Liver (tissue), 9 donors: ENCODE data around the gene TGFBR3. TPM values are rescaled to one million over a fixed set of nuclear protein-coding genes. Genes with fewer than 3 reads are reported as not detected.

ENCODE experiments used
- DNase-seq: peaks from one replicate; pipeline ENCODE4 v3.0.0-alpha.2; 2017; ENCODE audit warnings: low spot score
- H3K27ac ChIP-seq, 2 donors: one replicate each; pipeline ENCODE4 v1.7.0; 2013; ENCODE audit warnings: inconsistent platforms in 2 of 2, low read length in 2 of 2, control low read depth in 1 of 2, low read depth in 1 of 2, mild to moderate bottlenecking in 1 of 2
- H3K27me3 ChIP-seq, 4 donors: one replicate each; pipeline versions ENCODE4 v1.6.1 to v1.7.0; 2013; ENCODE audit warnings: low read length in 3 of 4, inconsistent platforms in 1 of 4, mild to moderate bottlenecking in 1 of 4, moderate library complexity in 1 of 4; ENCODE audit not compliant: control insufficient read depth in 4 of 4, insufficient read depth in 4 of 4
- H3K36me3 ChIP-seq, 4 donors: one replicate each; pipeline versions ENCODE4 v1.6.1 to v1.7.0; 2013; ENCODE audit warnings: low read length in 3 of 4, mild to moderate bottlenecking in 3 of 4, low read depth in 1 of 4, moderate library complexity in 1 of 4; ENCODE audit not compliant: control insufficient read depth in 4 of 4, insufficient read depth in 3 of 4
- H3K4me1 ChIP-seq, 4 donors: one replicate each; pipeline versions ENCODE4 v1.6.1 to v1.7.0; 2013; ENCODE audit warnings: low read length in 3 of 4, mild to moderate bottlenecking in 3 of 4, moderate library complexity in 1 of 4; ENCODE audit not compliant: control insufficient read depth in 4 of 4, insufficient read depth in 4 of 4
- H3K4me3 ChIP-seq, 3 donors: one replicate each; pipeline versions ENCODE4 v1.6.1 to v1.7.0; 2013; ENCODE audit warnings: low read length in 3 of 3, control low read depth in 1 of 3, low read depth in 1 of 3, mild to moderate bottlenecking in 1 of 3
- H3K9ac ChIP-seq, 2 donors: one replicate each; pipeline ENCODE4 v1.7.0; 2013; ENCODE audit warnings: low read length in 2 of 2, mild to moderate bottlenecking in 2 of 2, moderate library complexity in 2 of 2, control low read depth in 1 of 2, low read depth in 1 of 2
- H3K9me3 ChIP-seq, 4 donors: one replicate each; pipeline versions ENCODE4 v1.6.1 to v1.7.0; 2013; ENCODE audit warnings: low read length in 3 of 4; ENCODE audit not compliant: control insufficient read depth in 4 of 4
- ATF3 ChIP-seq: IDR thresholded peaks from 2 replicates; pipeline ENCODE4 v1.6.1; 2016; ENCODE audit warnings: antibody characterized with exemption
- CTCF ChIP-seq: fragments of 150-350 bp; IDR thresholded peaks from 2 replicates; pipeline ENCODE4 v1.5.1; 2017; ENCODE audit warnings: improper control_type of control experiment, low read depth, low read length; ENCODE audit not compliant: missing input control
- EGR1 ChIP-seq, 2 donors: IDR thresholded peaks; 2 replicates each; pipeline ENCODE4 v1.6.1; 2016 to 2018; ENCODE audit warnings: antibody characterized with exemption in 2 of 2, low read depth in 2 of 2
- FOXA1 ChIP-seq: IDR thresholded peaks from 2 replicates; pipeline ENCODE4 v1.6.1; 2016; ENCODE audit warnings: antibody characterized with exemption
- FOXA2 ChIP-seq: IDR thresholded peaks from 2 replicates; pipeline ENCODE4 v1.6.1; 2016; ENCODE audit warnings: antibody characterized with exemption
- GABPA ChIP-seq, 2 donors: IDR thresholded peaks in 1 of 2; conservative IDR thresholded peaks in 1 of 2; 2 replicates each; pipeline ENCODE4 v1.6.1; 2016; ENCODE audit warnings: antibody characterized with exemption in 2 of 2, mild to moderate bottlenecking in 1 of 2, moderate library complexity in 1 of 2
- HNF4A ChIP-seq, 2 donors: conservative IDR thresholded peaks; 2 replicates each; pipeline ENCODE4 v1.6.1; 2016; ENCODE audit warnings: antibody characterized with exemption in 2 of 2, mild to moderate bottlenecking in 2 of 2
- HNF4G ChIP-seq: IDR thresholded peaks from 2 replicates; pipeline ENCODE4 v1.6.1; 2016; ENCODE audit warnings: antibody characterized with exemption
- JUND ChIP-seq, 2 donors: IDR thresholded peaks; 2 replicates each; pipeline ENCODE4 v1.6.1; 2016; ENCODE audit warnings: antibody characterized with exemption in 2 of 2
- MAX ChIP-seq: IDR thresholded peaks from 2 replicates; pipeline ENCODE4 v1.6.1; 2016; ENCODE audit warnings: antibody characterized with exemption
- NR2F2 ChIP-seq: IDR thresholded peaks from 2 replicates; pipeline ENCODE4 v1.6.1; 2016; ENCODE audit warnings: antibody characterized with exemption
- RAD21 ChIP-seq, 2 donors: IDR thresholded peaks; 2 replicates each; pipeline ENCODE4 v1.6.1; 2016; ENCODE audit warnings: antibody characterized with exemption in 2 of 2, mild to moderate bottlenecking in 2 of 2
- REST ChIP-seq: IDR thresholded peaks from 2 replicates; pipeline ENCODE4 v1.6.1; 2016; ENCODE audit warnings: antibody characterized with exemption, mild to moderate bottlenecking
- RXRA ChIP-seq, 2 donors: IDR thresholded peaks; 2 replicates each; pipeline ENCODE4 v1.6.1; 2017 to 2018; ENCODE audit warnings: antibody characterized with exemption in 2 of 2, mild to moderate bottlenecking in 1 of 2
- SP1 ChIP-seq: IDR thresholded peaks from 2 replicates; pipeline ENCODE4 v1.6.1; 2018; ENCODE audit warnings: antibody characterized with exemption, mild to moderate bottlenecking
- TAF1 ChIP-seq: conservative IDR thresholded peaks from 2 replicates; pipeline ENCODE4 v1.6.1; 2016; ENCODE audit warnings: antibody characterized with exemption, mild to moderate bottlenecking
- YY1 ChIP-seq: IDR thresholded peaks from 2 replicates; pipeline ENCODE4 v1.6.1; 2016; ENCODE audit warnings: antibody characterized with exemption, mild to moderate bottlenecking
- ZBTB33 ChIP-seq: IDR thresholded peaks from 2 replicates; pipeline ENCODE4 v1.6.1; 2016; ENCODE audit warnings: antibody characterized with exemption
- WGBS: extraction: QIAGEN DNeasy Blood & Tissue Kit; methylation state at CpG from one replicate; pipeline ENCODE4 v1.1.7; 2013; 5-methylcytosine and 5-hydroxymethylcytosine counted together
- polyA plus RNA-seq, 2 donors: library from polyadenylated mRNA; stranded (reverse) in 1 of 2; unstranded in 1 of 2; fragments of 200-250 nt in 1 of 2; fragments of >200 nt in 1 of 2; fragmentation: Nextera tagmentation in 1 of 2; extraction: Ambion mirVana in 1 of 2; gene quantifications; one replicate each; pipeline versions ENCODE4 v1.2.1 to v1.2.3, GENCODE V29; 2013 to 2015
- total RNA-seq, 2 donors: library from RNA; depleted of rRNA; stranded (reverse); fragments of >200 nt; gene quantifications; one replicate each; pipeline ENCODE4 v1.2.3, GENCODE V29; 2014
- donor health status: healthy.
- donor health status: healthy.
- donor health status: healthy.
- donor health status: healthy.
- donor health status: healthy.

Gene TGFBR3
- total and polyA plus RNA-seq, 4 donors = 6.1 to 19.3 (median 9.9) TPM

- Histone ChIP-seq H3K27me3 (no peaks in the 10 kb centered on the region), H3K9ac (peak overlapping the region in 1 of 2 donors; percentile 62), H3K9me3 (no peaks in the 10 kb centered on the region), H3K4me3 (no peak overlapping the region), H3K4me1 (peaks cover 7 to 40% (median 30%) of the 10 kb centered on the region in 4 donors), H3K27ac (peak overlapping the region; percentile 57 to 89), H3K36me3 (no peaks in the 10 kb centered on the region)
- TF ChIP-seq NR2F2 = no peak
- no peak for TF ChIP-seq CTCF
- TF ChIP-seq FOXA2 = peak; percentile 65
- peak in 1 of 2 donors; percentile 23 for TF ChIP-seq GABPA (IDR thresholded peaks at IDR 0.05 in 1 of 2, conservative IDR thresholded peaks at IDR 0.05 in 1 of 2)
- no peak for TF ChIP-seq TAF1
- peak; percentile 54 to 91 for TF ChIP-seq EGR1 (IDR thresholded peaks at IDR 0.05; ENCODE audit: low read depth in 2 of 2)
- peak; percentile 67 to 92 for TF ChIP-seq RXRA (IDR thresholded peaks at IDR 0.05)
- TF ChIP-seq JUND (IDR thresholded peaks at IDR 0.05) = peak; percentile 36 to 64
- peak; percentile 68 for TF ChIP-seq ZBTB33
- peak; percentile 75 for TF ChIP-seq SP1
- no peak for TF ChIP-seq HNF4G
- TF ChIP-seq MAX = peak; percentile 87
- no peak for TF ChIP-seq ATF3
- TF ChIP-seq RAD21 (IDR thresholded peaks at IDR 0.05) = peak; percentile 57 to 63
- peak; percentile 39 for TF ChIP-seq FOXA1
- TF ChIP-seq HNF4A (conservative IDR thresholded peaks at IDR 0.05) = peak; percentile 53 to 77
- peak; percentile 36 for TF ChIP-seq YY1
- peak; percentile 74 for TF ChIP-seq REST
- WGBS = 19% methylated on average over 3 of the region's 3 CpGs
- no peak for DNase-seq
These were observed 134.7 kb downstream of the TGFBR3 start for GRCh38 chr1:91751275-91751674.
